Muscle of back (tissue), 13 donors: ENCODE data around the gene SYVN1. TPM values are rescaled to one million over a fixed set of nuclear protein-coding genes. Genes with fewer than 3 reads are reported as not detected.
"Not testable (repeated sequence)": the region's sequence is repeated elsewhere in the genome, so short reads cannot be mapped to it uniquely, and the experiment has no call there.

Source experiments
- DNase-seq, 3 donors: peaks; one replicate each; pipeline versions ENCODE4 v3.0.0 to v3.0.0-alpha.2; 2013
- long read RNA-seq, 9 donors: transcript quantifications; one replicate each; lab custom pipeline, GENCODE V29; 2026
- polyA plus RNA-seq, 10 donors: library from polyadenylated mRNA; unstranded; fragments of 120-200 nt; gene quantifications; one replicate each; pipeline ENCODE4 v1.2.1, GENCODE V29; 2013; ENCODE audit not compliant: insufficient read length in 10 of 10

The SYVN1 gene
- polyA plus RNA-seq: 10 to 100 TPM; 37.4 to 45.1 (median 38.9) TPM
- long read RNA-seq, donor 1, partial matches to known transcripts: 6 of 10 reads
- long read RNA-seq, donor 1, other reads (novel, unspliced or antisense): 0 of 10 reads
- long read RNA-seq, donor 2, partial matches to known transcripts: 0 of 3 reads
- long read RNA-seq, donor 2, other reads (novel, unspliced or antisense): 0 of 3 reads
- long read RNA-seq, donor 3: 0 reads
- long read RNA-seq, donor 4, partial matches to known transcripts: 0 of 4 reads
- long read RNA-seq, donor 4, other reads (novel, unspliced or antisense): 0 of 4 reads
- long read RNA-seq, donor 5, partial matches to known transcripts: 17 of 23 reads
- long read RNA-seq, donor 5, other reads (novel, unspliced or antisense): 0 of 23 reads
- long read RNA-seq, donor 6, transcript SYVN1-203 (16 exons, 3,052 nt): major isoform, 7 of 9 reads
- long read RNA-seq, donor 6, partial matches to known transcripts: 0 of 9 reads
- long read RNA-seq, donor 6, other reads (novel, unspliced or antisense): 0 of 9 reads
- long read RNA-seq, donor 7, partial matches to known transcripts: 5 of 8 reads
- long read RNA-seq, donor 7, other reads (novel, unspliced or antisense): 0 of 8 reads
- long read RNA-seq, donor 8, partial matches to known transcripts: 0 of 2 reads
- long read RNA-seq, donor 8, other reads (novel, unspliced or antisense): 0 of 2 reads
- long read RNA-seq, donor 9: 0 reads

DNA sequence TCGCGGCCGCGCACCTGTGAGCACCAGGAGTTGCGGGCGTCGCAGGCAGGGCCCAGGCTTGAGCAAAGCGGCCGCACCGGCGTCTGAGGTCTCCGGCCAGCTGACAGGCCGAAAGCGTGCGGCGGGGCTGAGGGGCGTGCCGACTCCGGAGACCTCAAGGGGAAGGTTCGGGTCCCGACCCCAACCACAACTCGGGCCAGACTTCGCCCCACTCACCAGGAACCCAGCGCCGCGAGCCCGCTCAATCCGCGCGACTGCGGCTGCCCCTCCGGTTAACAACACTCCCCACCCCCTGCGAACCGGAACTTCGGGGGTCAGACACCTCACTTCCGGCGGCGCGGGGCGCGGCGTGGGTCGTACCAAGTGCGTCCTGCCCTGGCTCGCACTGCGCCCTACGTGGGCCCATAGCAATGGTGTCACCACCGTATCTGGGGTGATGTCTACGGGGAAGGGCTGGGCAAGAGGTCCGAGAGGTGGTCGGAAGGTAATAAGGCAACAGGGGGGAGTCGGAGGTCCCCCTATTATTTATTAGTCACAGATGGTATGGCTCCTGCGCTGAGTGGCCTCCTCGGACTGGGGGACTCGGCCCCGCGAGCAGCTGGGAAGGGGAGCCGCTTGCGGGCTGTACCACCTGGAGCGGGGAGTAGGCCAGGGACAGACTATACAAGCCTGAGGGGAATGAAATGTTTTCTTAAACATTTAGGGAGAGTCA is at the start of gene SYVN1:
Gene SYVN1, minus strand, starts transcription at position 280 of the 712 bp plus-strand sequence. CDS start 918 bp downstream, outside the sequence.
- peak; percentile 90 to 98 (median 96) for DNase-seq

DNA sequence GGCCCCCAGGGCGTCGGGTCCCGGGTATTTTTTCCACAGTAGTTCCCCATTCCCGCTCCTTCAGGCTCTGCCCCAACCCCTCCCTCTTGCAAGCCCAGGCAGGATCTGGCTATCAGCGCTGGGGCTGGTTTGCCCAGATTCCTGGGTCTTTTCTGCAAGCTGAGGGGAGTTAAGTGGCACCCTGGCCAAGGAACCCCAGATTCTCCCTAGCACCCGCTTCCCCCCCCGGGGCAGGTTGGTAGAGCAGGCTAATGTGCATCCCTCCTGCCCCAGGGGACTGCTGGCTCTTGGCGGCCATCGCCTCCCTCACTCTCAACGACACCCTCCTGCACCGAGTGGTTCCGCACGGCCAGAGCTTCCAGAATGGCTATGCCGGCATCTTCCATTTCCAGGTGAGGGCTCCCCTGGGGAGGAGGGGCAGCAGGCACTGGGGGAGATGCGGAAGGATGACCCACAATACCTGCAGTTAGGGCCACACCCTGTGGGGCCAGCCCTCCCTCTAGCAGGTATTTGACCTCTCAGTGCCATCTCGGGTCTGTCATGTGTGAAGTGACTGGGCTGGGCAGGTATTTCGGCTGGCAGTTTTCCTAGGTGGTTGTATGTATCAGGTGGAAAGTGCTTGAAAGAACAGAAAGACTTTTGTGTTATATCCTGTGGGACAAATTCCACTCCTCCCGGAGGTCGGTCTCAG is 49.0 kb upstream of the SYVN1 start:
- DNase-seq: no peak

DNA sequence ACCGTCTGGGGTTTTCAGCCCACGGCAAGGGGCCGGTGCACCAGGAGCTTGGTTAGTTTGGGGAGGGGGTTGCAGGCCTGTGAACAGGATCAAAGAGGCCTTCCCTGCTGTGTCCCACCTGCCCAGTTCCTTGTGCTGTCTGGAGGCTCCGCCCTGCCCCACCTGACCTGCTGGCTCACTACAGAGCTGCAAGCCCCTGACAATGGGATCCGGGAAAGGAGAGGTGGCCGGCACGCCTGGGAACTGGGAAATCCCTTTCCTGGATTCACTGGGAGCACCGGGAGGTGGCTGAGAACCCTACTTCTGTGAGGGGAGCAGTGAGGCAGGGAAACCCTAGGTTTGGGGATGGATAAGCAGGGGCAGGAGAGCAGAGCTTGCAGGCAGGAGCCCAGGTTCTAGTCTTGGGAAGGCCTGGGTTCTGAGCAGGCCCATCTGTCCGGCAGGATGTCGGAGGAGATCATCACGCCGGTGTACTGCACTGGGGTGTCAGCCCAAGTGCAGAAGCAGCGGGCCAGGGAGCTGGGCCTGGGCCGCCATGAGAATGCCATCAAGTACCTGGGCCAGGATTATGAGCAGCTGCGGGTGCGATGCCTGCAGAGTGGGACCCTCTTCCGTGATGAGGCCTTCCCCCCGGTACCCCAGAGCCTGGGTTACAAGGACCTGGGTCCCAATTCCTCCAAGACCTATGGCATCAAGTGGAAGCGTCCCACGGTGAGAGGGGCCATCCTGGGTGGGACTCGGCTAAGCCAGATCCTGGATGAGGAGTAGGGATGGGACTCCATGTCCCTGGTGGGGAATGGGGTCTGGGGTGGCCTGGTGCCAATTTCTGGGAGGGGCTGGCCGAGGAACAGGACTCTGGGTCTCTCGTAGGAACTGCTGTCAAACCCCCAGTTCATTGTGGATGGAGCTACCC is 48.2 kb upstream of the SYVN1 start:
- DNase-seq: peak in 2 of 3 donors; percentile 16 to 61

DNA sequence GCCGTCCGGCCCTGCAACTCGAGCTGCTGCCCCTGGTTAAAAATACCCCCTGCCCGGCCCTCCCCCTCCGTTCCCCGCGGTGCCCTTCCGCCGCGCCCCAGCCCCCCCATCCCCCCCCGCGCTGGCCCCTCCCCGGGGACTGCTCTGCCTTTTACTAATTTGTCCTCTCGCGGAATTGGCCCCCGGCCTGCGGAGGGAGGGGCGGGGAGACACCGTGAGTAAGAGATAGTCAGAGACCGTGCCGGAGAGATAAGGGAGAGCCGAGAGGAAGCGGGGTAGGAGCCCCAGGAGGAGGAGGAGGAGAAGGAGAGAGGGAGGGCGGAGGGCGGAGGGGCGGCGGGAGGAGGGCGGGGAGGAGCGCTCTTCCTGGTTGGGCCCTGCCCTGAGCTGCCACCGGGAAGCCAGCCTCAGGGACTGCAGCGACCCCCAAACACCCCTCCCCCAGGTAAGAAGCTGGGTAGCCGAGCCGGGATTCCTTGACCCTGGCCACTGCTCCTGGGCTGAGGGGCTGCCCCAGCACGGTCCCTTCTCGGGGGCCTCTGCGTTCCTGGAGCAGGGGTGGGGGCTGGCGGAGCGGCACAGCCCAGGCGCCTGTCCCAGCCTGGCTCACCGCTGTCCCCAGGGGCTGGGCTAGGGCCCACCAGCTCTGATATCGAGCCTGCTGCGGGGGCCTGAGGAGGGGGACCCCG is 47.4 kb upstream of the SYVN1 start, which contains the start of gene CAPN1:
Gene CAPN1, plus strand, starts transcription at position 360 of the 689 bp plus-strand sequence. CDS start 774 bp downstream, outside the sequence.
- DNase-seq: peak; percentile 70 to 86 (median 81)

DNA sequence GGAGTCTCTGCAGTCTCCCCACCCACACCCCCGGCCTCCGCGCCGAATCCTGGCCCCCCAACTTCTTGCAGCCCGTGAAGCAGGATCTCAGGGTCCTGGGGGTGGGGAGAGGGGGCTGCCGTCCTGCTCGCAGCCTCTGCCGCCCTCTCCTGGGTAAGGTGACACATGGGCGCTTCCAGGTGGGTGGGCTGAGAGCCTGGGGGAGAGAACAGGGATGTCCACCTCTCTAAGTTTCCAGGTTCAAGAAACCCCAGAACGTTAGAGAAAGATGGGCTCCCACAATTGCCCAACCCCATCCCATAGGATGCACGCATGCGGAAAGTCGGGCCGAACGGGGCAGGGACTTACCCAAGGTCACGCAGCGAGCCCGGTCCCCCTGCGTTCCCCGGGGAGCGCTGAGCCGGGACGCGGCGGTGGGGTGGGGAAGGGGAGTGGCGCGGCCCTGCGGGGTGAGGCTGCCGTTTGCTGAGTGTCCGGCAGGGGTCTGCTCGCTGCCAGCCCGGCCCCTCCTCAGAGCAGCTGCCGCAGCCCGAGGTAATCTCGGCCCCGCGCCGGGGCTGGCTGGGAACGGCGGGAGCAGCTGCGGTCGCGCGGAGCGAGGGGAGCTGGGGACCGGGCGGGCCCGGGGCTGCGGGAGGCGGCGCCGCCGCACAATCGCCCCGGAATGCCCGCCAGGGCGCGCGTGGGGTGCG is 46.7 kb upstream of the SYVN1 start:
- peak; percentile 48 to 88 (median 80) for DNase-seq

DNA sequence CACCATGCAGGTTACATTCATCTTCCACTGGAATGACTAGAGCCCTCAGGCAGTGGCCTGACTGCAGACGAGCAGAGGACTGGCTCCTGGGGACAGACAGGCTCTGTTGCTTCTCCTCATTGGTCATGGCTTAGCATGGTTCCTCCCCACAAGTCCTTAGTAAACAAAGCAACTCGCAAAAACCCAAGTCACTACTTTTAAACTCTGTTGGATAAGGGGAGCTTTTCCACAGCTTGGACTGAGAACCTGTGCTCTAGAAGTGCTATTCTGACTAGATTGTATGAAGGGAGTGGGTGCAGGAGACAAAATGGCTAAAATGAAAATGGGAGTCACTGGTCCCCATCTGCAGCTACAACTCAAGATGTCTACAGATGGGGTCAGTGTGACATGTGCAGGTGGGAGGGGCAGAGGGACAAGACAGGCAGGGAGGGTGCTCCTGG is 40.3 kb upstream of the SYVN1 start:
- not testable (repeated sequence) for DNase-seq

DNA sequence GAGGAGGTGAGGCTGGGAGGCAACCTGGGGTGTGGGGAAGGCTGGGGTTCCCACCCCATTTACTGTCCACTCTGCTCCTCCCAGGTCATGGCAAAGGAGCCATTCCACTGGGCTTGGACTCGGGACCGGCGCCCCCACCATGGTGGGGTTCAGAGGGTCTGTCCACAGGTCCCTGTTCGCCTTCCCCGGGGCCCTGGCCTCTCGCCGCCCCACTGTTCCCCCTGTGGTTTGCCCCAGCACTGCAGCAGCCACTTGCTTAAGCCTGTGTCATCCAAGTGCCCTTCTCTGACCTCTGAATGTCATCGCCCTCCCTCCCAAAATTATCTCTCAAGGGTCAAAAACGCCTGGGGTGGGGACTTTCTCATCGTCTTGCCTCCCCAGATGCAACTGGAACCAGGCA is 38.3 kb upstream of the SYVN1 start:
- no peak for DNase-seq

DNA sequence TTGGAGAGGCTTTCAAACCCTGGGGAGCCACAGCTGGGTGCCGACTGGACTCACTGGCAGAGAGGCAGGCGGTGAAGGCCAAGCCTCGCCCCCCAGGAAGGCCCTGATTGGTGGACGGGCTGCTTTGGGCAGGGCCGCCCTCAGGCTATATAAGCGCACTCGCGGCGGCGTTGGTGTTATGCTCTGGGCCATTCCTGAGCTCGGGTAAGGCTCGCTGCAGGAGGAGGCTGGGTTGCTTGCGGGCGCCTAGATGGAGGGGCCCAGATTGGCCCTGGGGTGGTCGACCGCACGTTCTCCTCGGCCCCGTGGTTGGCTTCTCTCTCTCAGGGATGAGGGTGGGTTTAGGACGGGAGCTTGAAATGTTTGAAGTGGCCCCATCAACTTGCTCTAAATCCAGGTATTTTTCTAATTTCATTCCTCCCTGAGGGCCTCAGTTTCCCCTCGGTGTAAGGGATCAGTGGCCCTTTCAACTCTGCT is 35.8 kb upstream of the SYVN1 start, which contains the start of gene SPDYC:
Gene SPDYC, plus strand, starts transcription at position 176 of the 477 bp plus-strand sequence. CDS start 1,125 bp downstream, outside the sequence.
- DNase-seq: no peak

DNA sequence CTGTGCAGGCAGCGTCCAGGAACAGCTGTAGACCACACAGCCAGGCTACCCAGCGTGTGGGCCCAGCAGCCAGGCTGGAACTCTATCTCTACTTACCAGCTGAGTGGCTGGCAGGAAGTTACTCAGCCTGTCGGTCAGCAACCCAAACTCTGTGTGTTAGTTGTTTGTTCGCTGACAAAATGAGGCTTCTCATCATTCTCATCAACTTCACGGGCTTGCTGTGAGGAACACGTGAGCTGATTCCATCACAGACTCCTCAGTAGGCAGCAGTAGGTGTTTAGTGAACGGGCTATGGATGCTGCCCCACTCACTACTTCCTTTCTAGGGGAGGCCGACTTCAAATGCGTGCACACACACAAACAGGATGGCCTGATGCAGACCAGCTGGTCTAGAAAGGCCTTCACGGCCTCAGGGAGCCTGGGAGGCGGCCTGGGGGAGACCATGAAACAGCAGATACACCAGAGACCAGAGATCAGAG is 34.9 kb upstream of the SYVN1 start:
- no peak for DNase-seq

DNA sequence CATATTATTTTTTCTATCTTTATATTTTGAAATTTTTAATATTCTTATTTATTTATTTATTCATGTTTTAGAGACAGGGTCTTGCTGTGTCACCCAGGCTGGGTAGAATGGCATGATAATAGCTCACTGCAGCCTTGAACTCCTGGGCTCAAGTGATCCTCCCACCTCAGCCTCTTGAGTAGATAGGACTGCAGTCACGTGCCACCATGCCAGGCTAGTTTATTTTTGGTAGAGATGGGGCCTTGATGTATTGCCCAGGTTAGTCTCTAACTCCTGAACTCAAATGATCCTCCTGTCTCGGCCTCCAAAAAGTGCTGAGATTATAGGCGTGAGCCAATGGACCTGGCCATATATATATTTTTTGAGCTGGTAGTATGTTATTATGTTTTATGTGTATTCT is 33.3 kb upstream of the SYVN1 start:
- no peak for DNase-seq

DNA sequence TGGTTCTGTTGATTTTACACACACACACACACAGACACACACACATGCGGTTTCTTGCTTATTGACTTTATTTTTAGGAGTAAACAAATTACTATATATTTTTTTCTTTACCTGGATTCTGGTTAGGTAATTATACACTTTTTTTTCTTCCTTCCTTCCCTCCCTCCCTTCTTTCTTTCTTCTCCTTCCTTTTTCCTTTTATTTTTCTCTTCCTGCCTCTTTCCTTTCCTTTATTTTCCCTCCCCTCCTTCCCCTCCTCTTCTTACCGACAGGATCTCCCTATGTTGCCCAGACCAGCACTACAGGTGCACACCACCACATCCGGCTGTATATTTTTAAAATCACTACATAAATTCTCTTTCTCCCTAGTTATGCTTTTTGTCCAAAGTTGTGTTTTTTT is 32.6 kb upstream of the SYVN1 start:
- DNase-seq: no peak

DNA sequence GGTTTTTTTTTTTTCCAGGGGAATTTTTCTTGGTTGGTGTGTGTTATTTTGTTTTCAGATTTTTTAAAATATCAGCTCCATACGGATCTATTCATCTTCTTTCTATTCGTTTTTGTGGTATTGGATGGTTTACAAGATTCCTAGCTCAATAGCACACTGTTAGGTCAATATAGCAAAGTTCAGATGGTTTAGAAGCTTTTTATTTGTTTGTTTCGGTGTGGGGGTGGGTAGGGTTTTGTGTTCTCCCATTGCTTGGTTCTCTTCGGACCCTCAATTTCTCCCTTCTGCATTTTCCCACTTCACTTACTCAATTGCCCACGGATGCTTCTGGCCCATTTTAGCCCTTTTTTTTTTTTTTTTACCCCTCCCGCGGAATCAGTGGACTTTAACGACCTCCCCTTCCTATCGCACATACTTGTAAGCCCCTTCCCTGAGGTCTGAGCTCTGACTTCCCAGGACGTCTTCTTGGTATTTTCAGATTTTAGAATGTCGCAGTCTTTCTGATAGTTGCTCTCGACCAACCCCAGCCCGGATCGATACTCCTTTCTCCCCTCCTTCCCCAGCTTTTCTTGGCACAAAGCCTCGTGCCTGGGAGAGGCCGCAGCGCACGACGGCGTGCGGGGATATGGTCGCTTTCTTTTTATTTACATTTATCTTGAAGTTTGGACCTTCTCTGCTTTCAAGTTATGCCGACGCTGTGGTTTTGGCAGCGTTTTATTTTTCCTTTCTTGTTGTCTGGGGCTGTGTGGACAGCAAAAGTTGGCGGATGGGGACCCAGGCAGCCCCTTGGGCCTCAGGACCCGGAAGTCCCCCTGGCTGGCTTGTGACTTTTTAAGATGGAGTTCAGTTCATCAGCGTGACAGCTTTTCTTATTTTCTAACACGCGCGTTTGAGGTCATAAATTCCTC is 31.3 kb upstream of the SYVN1 start:
- peak in 2 of 3 donors; percentile 42 to 60 for DNase-seq

DNA sequence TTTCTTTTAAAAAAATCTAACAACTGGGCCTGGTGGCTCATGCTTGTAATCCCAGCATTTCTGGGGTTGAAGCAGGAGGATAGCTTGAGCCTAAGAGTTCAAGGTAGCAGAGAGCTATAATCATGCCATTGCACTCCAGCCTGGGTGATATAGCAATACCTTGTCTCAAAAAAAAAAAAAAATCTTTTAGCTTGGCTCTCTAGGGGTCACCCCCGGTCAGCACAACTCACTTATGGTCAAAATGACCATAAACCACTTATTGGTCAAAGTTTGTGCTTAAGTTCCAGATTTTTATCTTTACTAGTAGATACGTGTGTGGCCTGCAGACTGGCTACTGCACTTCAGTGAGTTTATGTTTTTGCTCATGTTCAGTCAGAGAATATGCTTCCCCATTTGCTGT is 29.4 kb upstream of the SYVN1 start:
- DNase-seq: no peak

DNA sequence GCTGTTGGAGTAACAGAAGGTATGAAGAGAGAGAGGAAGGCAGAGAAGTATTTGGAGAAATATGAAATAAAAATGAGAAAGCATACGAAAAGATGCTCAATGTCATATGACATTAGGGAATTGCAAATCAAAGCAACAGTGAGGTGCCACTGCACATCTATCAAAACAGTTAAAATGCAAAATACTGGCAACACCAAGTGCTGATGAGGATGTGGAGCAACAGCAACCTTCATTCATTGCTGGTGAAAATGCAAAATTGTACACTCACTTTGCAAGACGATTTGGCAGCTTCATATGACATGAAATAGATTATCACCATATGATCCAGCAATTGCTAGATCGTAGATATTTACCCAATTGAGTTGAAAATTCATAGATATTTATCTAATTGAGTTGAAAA is 26.3 kb upstream of the SYVN1 start:
- no peak for DNase-seq

DNA sequence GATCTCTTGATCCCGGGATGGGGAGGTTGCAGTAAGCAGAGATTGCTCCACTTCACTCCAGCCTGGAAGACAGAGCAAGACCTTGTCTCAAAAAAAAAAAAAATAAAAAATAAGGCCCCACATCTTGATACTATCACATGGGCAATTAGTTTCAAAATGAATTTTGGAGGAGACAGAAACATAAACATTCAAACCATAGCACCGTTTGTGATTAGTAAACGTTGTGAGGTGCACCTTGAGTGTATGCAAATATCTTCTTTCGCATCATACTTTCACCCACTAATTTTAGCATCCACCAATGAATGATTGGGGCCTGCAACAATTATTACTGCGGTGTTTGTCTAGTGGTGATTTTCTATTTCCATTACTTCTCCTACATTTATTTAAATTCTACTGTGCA is 24.7 kb upstream of the SYVN1 start:
- DNase-seq: no peak

DNA sequence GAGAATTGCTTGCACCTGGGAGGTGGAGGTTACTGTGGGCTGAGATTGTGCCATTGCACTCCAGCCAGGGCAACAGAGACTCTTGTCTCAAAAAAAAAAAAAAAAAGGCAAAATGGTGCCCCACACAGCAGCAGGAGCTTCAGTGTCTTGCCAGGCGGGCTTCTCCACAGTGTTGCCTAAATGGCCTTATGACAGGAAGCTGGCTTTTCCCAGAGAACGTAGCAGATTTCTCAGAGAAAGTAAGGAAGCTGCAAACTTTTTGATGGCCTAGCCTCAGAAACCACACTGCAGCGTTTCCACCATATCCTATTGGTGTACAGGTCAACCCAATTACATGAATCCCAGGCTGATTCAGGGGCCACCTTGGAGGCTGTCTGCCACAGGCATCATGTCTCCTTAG is 23.0 kb upstream of the SYVN1 start:
- no peak for DNase-seq

DNA sequence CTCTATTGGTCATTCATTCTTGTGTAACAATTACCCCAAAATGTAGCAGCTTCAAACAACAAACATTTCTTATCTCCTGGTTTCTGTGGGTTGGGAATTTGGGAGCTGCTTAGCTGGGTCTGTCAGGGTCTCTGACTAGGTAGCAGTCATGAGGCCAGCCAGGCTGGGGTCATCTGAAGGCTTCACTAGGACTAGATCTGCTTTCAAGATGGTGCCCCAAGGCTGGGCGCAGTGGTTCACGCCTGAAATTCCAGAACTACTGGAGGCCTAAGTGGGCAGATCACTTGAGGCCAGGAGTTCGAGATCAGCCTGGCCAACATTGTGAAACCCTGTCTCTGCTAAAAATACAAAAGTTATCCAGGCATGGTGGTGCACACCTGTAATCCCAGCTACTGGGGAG is 22.6 kb upstream of the SYVN1 start:
- DNase-seq: no peak

DNA sequence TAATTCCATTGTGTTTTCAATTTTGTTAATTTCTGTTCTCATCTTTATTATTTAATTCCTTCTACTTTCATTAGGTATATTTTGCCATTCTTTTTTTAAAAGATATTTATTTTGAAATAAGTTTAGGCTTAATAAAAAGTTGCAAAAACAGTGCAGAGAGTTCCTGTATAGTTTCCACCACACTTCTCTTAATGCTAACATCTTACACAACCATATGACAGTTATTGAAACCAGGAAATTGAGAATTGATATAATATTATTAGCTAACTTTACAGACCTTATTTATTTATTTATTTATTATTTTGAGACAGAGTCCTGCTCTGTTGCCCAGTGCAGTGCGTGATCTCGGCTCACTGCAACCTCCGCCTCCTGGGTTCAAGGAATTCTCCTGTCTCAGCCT is 21.9 kb upstream of the SYVN1 start:
- no peak for DNase-seq
